Measurements from ENCODE around the gene ARF1.

The ARF1 gene

DNA sequence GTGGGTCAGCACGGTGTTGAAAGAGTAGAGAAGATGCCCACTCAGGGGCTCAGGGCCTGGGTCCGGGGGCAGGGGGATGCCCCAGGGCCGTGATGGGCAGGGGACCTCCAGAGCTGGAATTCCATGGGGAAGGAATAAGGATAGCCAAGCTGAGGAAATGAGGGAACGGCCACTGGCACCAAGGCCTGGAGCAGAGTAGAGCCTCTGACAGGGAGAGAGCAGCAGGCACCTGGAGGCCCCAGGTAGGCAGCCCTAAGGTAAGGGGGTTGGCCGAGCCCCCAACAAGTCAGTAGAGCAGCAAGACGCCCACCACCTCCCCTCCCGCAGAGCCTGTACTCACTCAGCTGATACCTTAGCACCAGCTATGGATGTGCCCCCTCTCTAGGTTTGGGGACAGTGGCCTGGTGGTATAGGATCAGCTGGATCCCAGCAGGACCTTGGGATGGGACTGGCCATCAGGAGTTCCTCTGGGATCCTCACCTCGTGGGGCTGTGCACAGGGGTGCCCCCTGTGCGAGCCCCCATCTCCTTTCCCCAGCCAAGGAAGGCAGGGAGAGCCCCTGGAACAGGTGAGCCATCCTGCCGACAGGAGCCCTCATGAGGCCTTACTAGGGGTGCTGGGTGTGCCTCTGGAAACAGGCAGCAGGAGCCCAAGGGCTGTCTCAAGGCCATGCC lies 21.0 kb upstream of the ARF1 start:
- Histone ChIP-seq H3K27me3 (ENCODE audit: low read depth) (0 out of 2 replicates have a peak, but pooled peaks cover 4% of the 10 kb centered on the region), H3K9me3 (no peaks in the 10 kb centered on the region), H3K4me3 (no peak overlapping the region), H3K4me1 (no peaks in the 10 kb centered on the region), H3K36me3 (replicated peaks) (no peaks in the 10 kb centered on the region)
- DNase-seq (ENCODE audit: low spot score in 2 of 2) = no peak
- in situ Hi-C loops (cut with MboI; ENCODE audit: low sequenced_read_pairs) = no loop called here

DNA sequence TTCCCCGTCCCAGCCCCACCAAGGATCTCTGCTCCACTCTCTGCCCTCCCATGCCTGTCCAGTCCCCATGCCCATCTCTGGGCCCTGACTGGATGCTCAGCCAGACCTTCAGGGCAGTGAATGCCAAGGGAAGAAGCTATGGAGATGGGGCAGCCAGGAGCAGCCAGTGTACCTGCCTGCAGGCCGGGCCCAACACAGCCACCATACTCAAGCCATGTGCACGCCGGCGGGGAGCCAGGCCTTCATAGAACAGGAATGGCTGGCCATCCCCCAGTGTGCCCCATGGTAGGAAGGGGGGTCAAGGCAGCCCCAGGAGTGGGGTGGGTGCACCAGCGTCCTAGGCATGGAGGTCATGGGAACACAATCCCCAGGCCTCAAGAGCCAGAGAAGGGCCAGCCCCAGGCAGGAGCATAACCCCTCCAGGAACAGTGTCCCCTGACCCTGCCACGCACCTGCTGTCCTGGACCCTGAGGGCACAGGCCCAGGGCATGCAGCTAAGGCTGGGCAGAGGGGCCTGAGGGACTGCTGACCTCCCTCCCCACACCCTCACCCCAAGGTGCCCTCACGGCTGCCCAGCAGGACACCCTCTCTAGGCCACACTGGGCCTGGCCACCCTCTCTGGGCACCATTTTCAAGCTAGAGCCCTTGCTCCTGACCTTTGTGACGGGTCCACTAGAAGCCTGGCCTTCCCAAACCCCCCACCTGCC lies 20.3 kb upstream of the ARF1 start:
- no peak for DNase-seq (ENCODE audit: low spot score in 2 of 2)
- no peaks in the 10 kb centered on the region for H3K4me1 ChIP-seq
- no peaks in the 10 kb centered on the region for H3K36me3 ChIP-seq (replicated peaks)
- no peaks in the 10 kb centered on the region for H3K9me3 ChIP-seq
- 0 out of 2 replicates have a peak, but pooled peaks cover 9% of the 10 kb centered on the region for H3K27me3 ChIP-seq (ENCODE audit: low read depth)
- in situ Hi-C loops (cut with MboI; ENCODE audit: low sequenced_read_pairs) = no loop called here
- no peak overlapping the region for H3K4me3 ChIP-seq

DNA sequence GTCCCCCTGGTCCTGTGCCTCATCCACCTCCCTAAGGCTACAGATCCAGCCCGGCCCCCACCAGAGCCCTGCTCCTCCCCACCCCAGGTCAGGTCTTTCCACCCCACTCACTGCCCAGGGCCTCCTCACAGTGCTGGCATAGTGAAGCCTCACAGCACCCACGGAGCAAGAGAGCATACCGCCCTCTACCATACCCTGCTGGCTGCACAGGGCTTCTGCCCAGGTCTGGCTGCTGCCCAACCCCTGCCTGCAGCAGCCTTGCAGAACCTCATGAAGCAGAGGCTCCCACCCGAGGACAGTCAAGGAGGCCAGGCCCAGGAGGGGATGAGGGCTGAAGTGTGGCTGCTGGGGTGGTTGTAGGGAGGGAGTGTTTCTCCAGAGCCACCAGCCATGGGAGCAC lies 19.7 kb upstream of the ARF1 start:
- H3K4me3 ChIP-seq = no peak overlapping the region
- no peaks in the 10 kb centered on the region for H3K4me1 ChIP-seq
- H3K9me3 ChIP-seq = no peaks in the 10 kb centered on the region
- H3K27me3 ChIP-seq (ENCODE audit: low read depth) = 0 out of 2 replicates have a peak, but pooled peaks cover 10% of the 10 kb centered on the region
- in situ Hi-C loops (cut with MboI; ENCODE audit: low sequenced_read_pairs) = no loop called here
- no peaks in the 10 kb centered on the region for H3K36me3 ChIP-seq (replicated peaks)
- no peak for DNase-seq (ENCODE audit: low spot score in 2 of 2)

DNA sequence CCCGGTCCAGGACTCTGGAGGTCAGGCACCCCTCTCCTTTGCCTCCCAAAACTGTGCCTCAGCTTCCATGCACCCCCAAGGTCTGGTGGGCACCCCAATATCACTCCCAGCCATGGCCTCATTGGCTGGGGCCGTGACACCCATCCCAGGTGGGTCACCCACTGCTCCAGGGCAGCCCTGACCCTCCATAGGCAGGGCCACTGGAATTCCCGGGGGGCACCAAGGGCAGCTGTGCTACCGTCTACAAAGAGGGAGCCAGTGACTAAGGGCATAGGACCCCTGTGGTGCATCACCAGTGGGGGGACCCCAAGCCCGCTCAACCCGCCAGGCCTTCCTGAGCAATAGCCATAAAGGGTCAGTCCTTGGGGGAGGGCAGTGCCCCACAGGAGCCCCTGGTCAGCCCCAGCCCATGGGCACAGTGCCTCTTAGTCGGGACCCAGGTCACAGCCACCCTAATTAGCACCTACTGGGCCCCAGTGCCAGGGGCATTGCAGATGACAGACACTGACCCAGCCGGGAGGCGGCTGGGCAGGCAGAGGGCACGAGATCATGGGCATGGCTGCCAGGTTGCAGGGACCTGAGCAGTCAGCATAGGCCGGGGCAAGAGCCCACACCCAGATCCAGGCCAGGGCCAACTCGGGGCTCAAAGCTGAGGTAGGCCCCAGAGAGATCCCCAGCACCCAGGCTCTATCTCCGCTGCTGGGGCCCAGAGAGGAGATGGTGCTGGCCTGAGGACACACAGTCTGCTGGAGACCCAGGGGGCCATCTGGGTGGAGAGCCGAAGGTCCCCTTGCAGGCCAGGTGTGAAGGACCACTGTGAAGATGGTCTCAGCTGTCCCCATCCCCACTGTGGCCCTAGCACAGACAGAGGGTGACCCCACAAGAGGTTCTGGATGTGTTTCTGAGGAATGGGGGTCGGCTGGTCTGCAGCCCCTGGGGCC lies 19.0 kb upstream of the ARF1 start:
- Histone ChIP-seq H3K4me3 (no peak overlapping the region), H3K36me3 (replicated peaks) (no peaks in the 10 kb centered on the region), H3K9me3 (no peaks in the 10 kb centered on the region), H3K27me3 (ENCODE audit: low read depth) (0 out of 2 replicates have a peak, but pooled peaks cover 10% of the 10 kb centered on the region), H3K4me1 (no peaks in the 10 kb centered on the region)
- in situ Hi-C loops (cut with MboI; ENCODE audit: low sequenced_read_pairs) = no loop called here
- no peak for DNase-seq (ENCODE audit: low spot score in 2 of 2)

DNA sequence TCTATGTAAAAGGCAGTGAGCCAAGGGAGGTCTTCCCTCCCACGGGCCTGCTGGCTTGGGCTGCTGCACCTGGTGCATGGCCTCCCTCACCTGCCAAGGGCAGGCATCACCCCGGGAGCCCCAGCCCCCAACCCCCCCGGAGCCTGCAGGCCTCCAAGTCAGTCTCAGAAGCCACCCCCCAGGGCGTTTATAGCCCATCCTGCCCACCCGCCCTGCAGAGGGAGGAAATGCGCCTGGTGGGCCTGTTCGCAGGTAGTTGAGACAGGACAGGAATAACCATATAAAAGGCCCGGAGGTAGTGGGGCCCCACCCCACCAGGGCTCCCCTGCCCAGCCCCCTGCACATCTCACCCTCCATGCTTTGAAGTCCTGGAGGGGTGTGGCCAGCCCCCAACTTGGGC lies 18.2 kb upstream of the ARF1 start:
- Histone ChIP-seq H3K4me1 (no peaks in the 10 kb centered on the region), H3K36me3 (replicated peaks) (no peaks in the 10 kb centered on the region), H3K27me3 (ENCODE audit: low read depth) (0 out of 2 replicates have a peak, but pooled peaks cover 6% of the 10 kb centered on the region), H3K9me3 (no peaks in the 10 kb centered on the region), H3K4me3 (no peak overlapping the region)
- no peak for DNase-seq (ENCODE audit: low spot score in 2 of 2)
- in situ Hi-C loops (cut with MboI; ENCODE audit: low sequenced_read_pairs) = no loop called here

DNA sequence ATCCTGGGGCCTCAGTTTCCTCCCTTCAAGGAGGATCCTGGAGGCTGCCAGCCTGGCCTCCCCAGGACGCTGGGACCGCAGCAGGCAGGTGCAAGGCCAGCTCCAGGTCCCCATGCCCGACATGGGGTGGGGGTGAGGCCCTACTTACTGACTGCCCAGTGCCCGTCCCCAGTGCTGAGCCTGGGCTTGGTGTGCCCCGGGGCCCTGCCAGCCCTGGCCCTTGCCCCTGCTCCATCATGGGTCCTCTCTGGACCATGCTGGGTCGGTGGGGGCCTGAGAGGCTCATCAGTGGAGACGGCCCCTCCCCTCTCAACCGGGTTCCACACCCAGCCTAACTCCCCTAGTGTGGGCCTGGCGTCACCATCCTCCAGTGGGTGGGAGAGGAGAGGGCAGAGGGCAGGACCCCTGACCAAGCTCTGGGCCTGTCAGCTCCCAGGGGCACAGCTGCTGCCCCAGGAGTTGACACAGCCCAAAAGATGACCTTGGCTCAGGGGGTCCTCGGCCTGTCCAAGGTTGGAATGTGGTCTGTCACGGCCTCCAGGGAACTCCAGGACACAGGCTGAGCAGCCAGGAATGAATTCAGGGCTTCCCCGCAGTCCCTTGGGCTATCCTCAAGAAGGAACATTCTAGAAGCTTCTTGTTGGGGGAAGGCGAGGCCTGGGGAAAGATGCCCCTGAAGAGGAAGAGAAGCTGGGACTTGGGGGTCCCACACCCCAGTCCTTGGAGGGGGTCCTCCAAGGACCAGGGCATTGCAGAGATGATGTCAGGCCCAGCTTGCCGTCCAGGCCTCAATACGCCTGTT lies 17.6 kb upstream of the ARF1 start:
- Histone ChIP-seq H3K4me3 (no peak overlapping the region), H3K4me1 (no peaks in the 10 kb centered on the region), H3K36me3 (replicated peaks) (no peaks in the 10 kb centered on the region), H3K27me3 (ENCODE audit: low read depth) (0 out of 2 replicates have a peak, but pooled peaks cover 6% of the 10 kb centered on the region), H3K9me3 (no peaks in the 10 kb centered on the region)
- in situ Hi-C loops (cut with MboI; ENCODE audit: low sequenced_read_pairs) = no loop called here
- DNase-seq (ENCODE audit: low spot score in 2 of 2) = no peak

DNA sequence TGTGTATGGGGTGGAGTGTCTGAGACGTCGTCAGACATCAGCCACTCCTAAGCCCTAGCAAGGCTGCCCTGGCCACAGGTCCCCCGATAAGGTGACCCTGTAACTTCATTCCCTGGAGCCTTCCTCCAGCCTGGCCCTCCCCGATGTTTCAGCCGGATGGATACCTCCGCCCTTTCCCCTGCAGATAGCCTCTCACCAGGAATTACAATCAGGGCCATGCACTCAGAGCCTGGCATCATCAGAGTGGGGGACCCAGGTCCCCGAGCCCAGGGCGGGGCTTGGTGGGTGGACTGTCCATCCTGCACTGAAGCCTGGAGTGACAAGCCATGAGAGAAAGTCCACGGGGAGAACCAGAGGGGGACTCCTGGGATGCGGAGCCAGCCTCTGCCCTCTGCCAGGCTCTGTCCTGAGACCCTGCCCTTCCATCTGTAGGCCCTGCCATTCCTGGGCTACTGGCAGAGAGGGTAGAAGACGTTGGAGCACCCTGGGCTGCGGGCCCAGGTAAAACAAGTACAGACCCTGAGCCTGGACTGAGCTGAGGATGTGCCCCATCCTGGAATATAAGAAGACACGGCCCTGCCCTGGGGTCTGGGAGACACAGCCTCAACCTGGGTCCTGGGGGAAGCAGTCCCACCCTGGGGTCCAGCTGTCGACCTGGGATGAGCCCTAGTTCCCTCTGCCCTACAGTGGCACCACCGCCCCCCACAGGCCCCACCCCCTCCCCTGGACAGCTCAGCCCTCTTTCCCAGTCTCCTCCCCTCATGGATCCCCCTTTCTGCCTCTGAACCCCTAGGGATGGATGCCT lies 16.8 kb upstream of the ARF1 start:
- no peaks in the 10 kb centered on the region for H3K9me3 ChIP-seq
- no peaks in the 10 kb centered on the region for H3K4me1 ChIP-seq
- DNase-seq (ENCODE audit: low spot score in 2 of 2) = no peak
- H3K27me3 ChIP-seq (ENCODE audit: low read depth) = 0 out of 2 replicates have a peak, but pooled peaks cover 6% of the 10 kb centered on the region
- no peak overlapping the region for H3K4me3 ChIP-seq
- in situ Hi-C loops (cut with MboI; ENCODE audit: low sequenced_read_pairs) = no loop called here
- no peaks in the 10 kb centered on the region for H3K36me3 ChIP-seq (replicated peaks)

DNA sequence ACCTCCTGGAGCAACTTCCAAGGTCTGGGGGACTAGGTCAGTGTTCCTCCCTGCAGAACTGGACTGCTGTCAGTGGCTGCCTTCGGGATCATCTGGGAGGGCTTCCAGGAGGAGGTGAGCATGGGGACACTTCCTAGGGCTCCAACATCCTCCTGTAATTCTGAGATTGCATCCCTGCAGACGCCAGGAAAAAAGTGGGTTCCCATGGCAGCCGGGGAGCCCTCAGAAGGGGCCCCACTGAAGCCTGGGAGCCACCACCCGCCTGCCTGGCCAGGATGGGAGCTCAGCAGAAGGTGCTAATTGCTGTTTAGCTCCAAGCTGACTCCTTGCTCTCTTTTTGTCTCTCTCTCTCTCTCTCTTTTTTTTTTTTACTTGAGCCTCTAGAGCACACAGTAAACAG lies 16.1 kb upstream of the ARF1 start:
- Histone ChIP-seq H3K27me3 (ENCODE audit: low read depth) (0 out of 2 replicates have a peak, but pooled peaks cover 6% of the 10 kb centered on the region), H3K4me3 (no peak overlapping the region), H3K4me1 (no peaks in the 10 kb centered on the region), H3K36me3 (replicated peaks) (no peaks in the 10 kb centered on the region), H3K9me3 (no peaks in the 10 kb centered on the region)
- in situ Hi-C loops (cut with MboI; ENCODE audit: low sequenced_read_pairs) = no loop called here
- DNase-seq (ENCODE audit: low spot score in 2 of 2) = no peak

DNA sequence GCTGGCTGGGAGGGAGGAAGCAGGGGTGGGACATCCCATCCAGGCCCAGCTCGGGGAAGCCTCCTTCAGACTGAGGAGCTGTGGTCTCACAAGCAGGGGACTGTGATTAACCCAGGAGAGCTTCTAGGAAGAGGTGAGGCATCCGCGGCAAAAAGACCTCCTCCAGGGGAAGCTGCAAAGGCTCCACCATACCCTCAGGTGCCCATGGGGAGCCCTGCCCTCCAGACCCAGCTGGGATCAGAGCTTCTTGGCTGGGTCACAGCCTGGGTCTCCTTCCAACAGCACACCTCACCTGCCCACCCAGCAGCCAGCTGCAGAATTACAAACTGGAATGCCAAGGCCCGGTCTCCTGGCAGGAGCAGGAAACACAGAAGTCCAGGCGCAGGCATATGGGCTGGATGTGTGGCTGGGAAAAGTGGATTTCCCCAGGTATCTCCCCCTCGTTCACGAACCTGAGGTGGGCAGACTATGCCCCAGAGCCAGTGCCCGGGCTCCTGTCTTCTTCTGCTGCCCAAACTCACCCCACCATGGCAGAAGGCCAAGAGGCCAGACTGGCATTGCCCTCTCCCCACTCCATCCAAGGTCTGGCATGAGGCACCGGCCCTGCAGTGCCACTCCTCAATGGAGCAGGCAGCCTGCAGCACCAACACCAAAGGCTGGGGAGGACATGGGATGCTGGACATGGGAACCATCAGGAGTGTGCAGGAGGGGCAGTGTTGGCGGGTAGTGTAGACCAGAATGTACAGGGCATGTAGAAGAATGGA lies 15.4 kb upstream of the ARF1 start:
- in situ Hi-C loops (cut with MboI; ENCODE audit: low sequenced_read_pairs) = no loop called here
- no peak overlapping the region for H3K4me3 ChIP-seq
- no peaks in the 10 kb centered on the region for H3K9me3 ChIP-seq
- no peak for DNase-seq (ENCODE audit: low spot score in 2 of 2)
- H3K36me3 ChIP-seq (replicated peaks) = no peaks in the 10 kb centered on the region
- H3K27me3 ChIP-seq (ENCODE audit: low read depth) = 0 out of 2 replicates have a peak, but pooled peaks cover 6% of the 10 kb centered on the region
- no peaks in the 10 kb centered on the region for H3K4me1 ChIP-seq

DNA sequence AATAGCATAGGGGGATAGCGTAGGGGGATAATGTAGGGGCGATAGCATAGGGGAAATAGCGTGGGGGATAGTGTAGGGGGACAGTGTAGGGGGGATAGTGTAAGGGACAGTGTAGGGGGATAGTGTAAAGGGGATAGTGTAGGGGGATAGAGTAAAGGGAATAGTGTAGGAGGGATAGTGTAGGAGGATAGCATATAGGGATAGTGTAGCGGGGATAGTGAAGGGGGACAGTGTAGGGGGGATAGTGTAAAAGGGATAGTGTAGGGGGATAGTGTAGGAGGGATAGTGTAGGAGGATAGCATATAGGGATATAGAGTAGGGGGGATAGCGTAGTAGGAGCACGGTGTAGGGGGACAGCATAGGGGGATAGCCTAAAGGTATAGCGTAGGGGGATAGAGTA lies 14.1 kb upstream of the ARF1 start:
- H3K4me1 ChIP-seq = no peaks in the 10 kb centered on the region
- 0 out of 2 replicates have a peak, but pooled peaks cover 6% of the 10 kb centered on the region for H3K27me3 ChIP-seq (ENCODE audit: low read depth)
- no peaks in the 10 kb centered on the region for H3K36me3 ChIP-seq (replicated peaks)
- no peaks in the 10 kb centered on the region for H3K9me3 ChIP-seq
- no peak overlapping the region for H3K4me3 ChIP-seq
- DNase-seq (ENCODE audit: low spot score in 2 of 2) = no peak
- in situ Hi-C loops (cut with MboI; ENCODE audit: low sequenced_read_pairs) = no loop called here

DNA sequence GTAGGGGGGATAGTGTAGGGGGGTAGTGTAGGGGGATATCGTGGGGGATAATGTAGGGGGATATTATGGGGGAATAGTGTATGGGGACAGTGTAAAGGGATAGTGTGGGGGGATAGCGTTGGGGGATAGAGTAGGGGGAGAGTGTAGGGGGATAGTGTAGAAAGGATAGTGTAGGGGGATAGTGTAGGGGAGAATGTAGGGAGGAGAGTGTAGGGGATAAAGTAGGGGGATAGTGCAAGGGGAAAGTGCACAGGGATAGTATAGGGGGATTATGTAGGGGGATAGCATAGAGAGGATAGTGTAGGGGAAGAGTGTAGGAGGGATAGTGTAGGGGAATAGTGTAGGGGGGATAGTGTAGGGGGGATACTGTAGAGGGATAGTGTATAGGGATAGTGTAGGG lies 12.3 kb upstream of the ARF1 start:
- Histone ChIP-seq H3K36me3 (replicated peaks) (no peaks in the 10 kb centered on the region), H3K9me3 (no peaks in the 10 kb centered on the region), H3K27me3 (ENCODE audit: low read depth) (0 out of 2 replicates have a peak, but pooled peaks cover 6% of the 10 kb centered on the region), H3K4me3 (no peak overlapping the region), H3K4me1 (no peaks in the 10 kb centered on the region)
- in situ Hi-C loops (cut with MboI; ENCODE audit: low sequenced_read_pairs) = no loop called here
- no peak for DNase-seq (ENCODE audit: low spot score in 2 of 2)

DNA sequence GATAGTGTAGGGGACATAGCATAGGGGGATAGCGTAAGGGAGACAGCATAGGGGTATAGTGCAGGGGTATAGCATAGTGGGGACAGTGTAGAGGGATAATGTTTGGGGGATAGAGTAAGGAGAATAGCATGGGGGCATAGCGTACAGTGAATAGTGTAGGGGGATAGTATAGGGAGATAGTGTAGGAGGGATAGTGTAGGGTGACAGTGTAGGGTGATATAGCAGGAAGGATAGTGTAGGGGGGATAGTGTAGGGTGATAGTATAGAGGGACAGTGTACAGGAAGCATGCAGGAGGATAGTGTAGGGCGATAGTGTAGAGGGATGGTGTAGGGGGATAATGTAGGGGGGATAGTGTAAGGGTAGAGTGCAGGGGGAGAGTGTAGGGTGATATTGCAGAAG lies 11.7 kb upstream of the ARF1 start:
- H3K9me3 ChIP-seq = no peaks in the 10 kb centered on the region
- H3K4me3 ChIP-seq = no peak overlapping the region
- in situ Hi-C loops (cut with MboI; ENCODE audit: low sequenced_read_pairs) = no loop called here
- no peak for DNase-seq (ENCODE audit: low spot score in 2 of 2)
- H3K36me3 ChIP-seq (replicated peaks) = no peaks in the 10 kb centered on the region
- H3K4me1 ChIP-seq = no peaks in the 10 kb centered on the region
- 0 out of 2 replicates have a peak, but pooled peaks cover 6% of the 10 kb centered on the region for H3K27me3 ChIP-seq (ENCODE audit: low read depth)
